CD14-positive monocyte (primary cell): ENCODE results near the gene ATP2B1. TPM values are rescaled to one million over a fixed set of nuclear protein-coding genes. Genes with fewer than 3 reads are reported as not detected.

Source experiments
- DNase-seq, 3 donors: peaks; one replicate each; pipeline ENCODE4 v3.0.0-alpha.2; 2011 to 2022
- H2AFZ ChIP-seq: 2 replicates; pipeline ENCODE4 v1.6.0; 2012; ENCODE audit warnings: mild to moderate bottlenecking, low read depth, low read length, inconsistent platforms; ENCODE audit not compliant: insufficient read depth, poor library complexity, severe bottlenecking
- H3K27ac ChIP-seq, 2 donors: 1 replicate in 1 of 2; 2 replicates in 1 of 2; pipeline ENCODE4 v1.5.1; 2012 to 2013; ENCODE audit warnings: low read length in 2 of 2, control low read depth in 1 of 2, inconsistent platforms in 1 of 2, low read depth in 1 of 2, mild to moderate bottlenecking in 1 of 2
- H3K27me3 ChIP-seq, 2 donors: one replicate each; pipeline versions ENCODE4 v1.6.0 to v1.6.1; 2011 to 2013; ENCODE audit warnings: low read length in 2 of 2; ENCODE audit not compliant: control insufficient read depth in 2 of 2, insufficient read depth in 2 of 2
- H3K36me3 ChIP-seq, 2 donors: replicated peaks in 1 of 2; 1 replicate in 1 of 2; 2 replicates in 1 of 2; pipeline versions ENCODE4 v1.5.1 to v1.6.1; 2012 to 2013; ENCODE audit warnings: low read length in 2 of 2, control low read depth in 1 of 2, inconsistent platforms in 1 of 2, mild to moderate bottlenecking in 1 of 2; ENCODE audit not compliant: insufficient read depth in 2 of 2, control insufficient read depth in 1 of 2
- H3K4me1 ChIP-seq, 2 donors: 1 replicate in 1 of 2; 2 replicates in 1 of 2; pipeline versions ENCODE4 v1.5.1 to v1.6.1; 2012 to 2013; ENCODE audit warnings: low read length in 2 of 2, control low read depth in 1 of 2, inconsistent platforms in 1 of 2, mild to moderate bottlenecking in 1 of 2, moderate library complexity in 1 of 2; ENCODE audit not compliant: insufficient read depth in 2 of 2, control insufficient read depth in 1 of 2
- H3K4me2 ChIP-seq: replicated peaks from 2 replicates; pipeline ENCODE3; 2012; ENCODE audit warnings: low read length, moderate library complexity, mild to moderate bottlenecking; ENCODE audit not compliant: poor library complexity, severe bottlenecking; ENCODE audit errors: extremely low read depth
- H3K4me3 ChIP-seq, 3 experiments: fragments of 200-600 bp in 1 of 3; sonication (generic) in 1 of 3; replicated peaks in 1 of 3; 1 replicate in 2 of 3; 2 replicates in 1 of 3; pipeline ENCODE4 v1.5.1; 2011 to 2013; ENCODE audit warnings: low read length in 3 of 3, mild to moderate bottlenecking in 3 of 3, control low read depth in 2 of 3, low read depth in 2 of 3, inconsistent platforms in 1 of 3, moderate library complexity in 1 of 3
- H3K79me2 ChIP-seq: 2 replicates; pipeline ENCODE4 v1.6.0; 2012; ENCODE audit warnings: mild to moderate bottlenecking, control low read depth, inconsistent platforms, low read length, moderate library complexity; ENCODE audit not compliant: insufficient read depth
- H3K9ac ChIP-seq: 2 replicates; pipeline ENCODE4 v1.6.0; 2017; ENCODE audit warnings: low read length, mild to moderate bottlenecking; ENCODE audit not compliant: insufficient read depth, poor library complexity, severe bottlenecking
- H3K9me3 ChIP-seq, 2 donors: replicated peaks in 1 of 2; 1 replicate in 1 of 2; 2 replicates in 1 of 2; pipeline versions ENCODE4 v1.5.1 to v1.6.1; 2012 to 2013; ENCODE audit warnings: low read length in 2 of 2, control low read depth in 1 of 2; ENCODE audit not compliant: control insufficient read depth in 1 of 2, insufficient read depth in 1 of 2
- H4K20me1 ChIP-seq: 2 replicates; pipeline ENCODE4 v1.6.0; 2012; ENCODE audit warnings: mild to moderate bottlenecking, low read length, control low read depth, moderate library complexity; ENCODE audit not compliant: insufficient read depth
- H3K27ac Mint-ChIP-seq, 7 donors: one replicate each; pipeline ENCODE4 v1.8.0; 2020; ENCODE audit warnings: mild to moderate bottlenecking in 7 of 7, mixed read lengths in 7 of 7, moderate library complexity in 6 of 7, inconsistent platforms in 2 of 7
- H3K27me3 Mint-ChIP-seq, 3 donors: one replicate each; pipeline ENCODE4 v1.8.0; 2021 to 2022; ENCODE audit warnings: low read depth in 3 of 3, mild to moderate bottlenecking in 3 of 3, mixed read lengths in 3 of 3, moderate library complexity in 3 of 3, inconsistent platforms in 1 of 3
- H3K36me3 Mint-ChIP-seq, 2 donors: one replicate each; pipeline ENCODE4 v1.8.0; 2020; ENCODE audit warnings: mixed read lengths in 2 of 2, inconsistent platforms in 1 of 2, mild to moderate bottlenecking in 1 of 2
- H3K4me1 Mint-ChIP-seq: one replicate; pipeline ENCODE4 v1.8.0; 2020; ENCODE audit warnings: mild to moderate bottlenecking, mixed read lengths
- H3K4me3 Mint-ChIP-seq, 2 donors: one replicate each; pipeline ENCODE4 v1.8.0; 2020; ENCODE audit warnings: mild to moderate bottlenecking in 2 of 2, mixed read lengths in 2 of 2, moderate library complexity in 1 of 2
- H3K9me3 Mint-ChIP-seq, 7 donors: one replicate each; pipeline ENCODE4 v1.8.0; 2020 to 2022; ENCODE audit warnings: mixed read lengths in 7 of 7, mild to moderate bottlenecking in 6 of 7, moderate library complexity in 6 of 7, inconsistent platforms in 2 of 7
- CTCF ChIP-seq: fragments of 200-600 bp; IDR thresholded peaks from one replicate; pipeline ENCODE4 v1.8.0; 2022; ENCODE audit warnings: antibody characterized with exemption, mild to moderate bottlenecking
- WGBS: methylation state at CpG from one replicate; pipeline ENCODE4 v1.1.5; 2013; ENCODE audit warnings: missing lambda C conversion rate; ENCODE audit not compliant: insufficient coverage; 5-methylcytosine and 5-hydroxymethylcytosine counted together
- intact Hi-C, 2 donors: fragments of 100-400 bp; cut with micrococcal nuclease; formaldehyde crosslinking; loops; one replicate each; pipeline versions ENCODE4 v1.15.0 to v1.15.1; 2023
- polyA plus RNA-seq, 3 donors: library from polyadenylated mRNA; depleted of rRNA in 1 of 3; unstranded in 2 of 3; stranded (reverse) in 1 of 3; fragments of 300-500 nt in 2 of 3; fragments of >200 nt in 1 of 3; fragmentation: Illumina TruSeq in 2 of 3; gene quantifications; 1 replicate in 2 of 3; 2 replicates in 1 of 3; pipeline ENCODE4 v1.2.3, GENCODE V29; 2012 to 2021

ATP2B1 gene
- polyA plus RNA-seq, 3 donors, result 35.9 to 59.3 (median 53.9) TPM

DNA sequence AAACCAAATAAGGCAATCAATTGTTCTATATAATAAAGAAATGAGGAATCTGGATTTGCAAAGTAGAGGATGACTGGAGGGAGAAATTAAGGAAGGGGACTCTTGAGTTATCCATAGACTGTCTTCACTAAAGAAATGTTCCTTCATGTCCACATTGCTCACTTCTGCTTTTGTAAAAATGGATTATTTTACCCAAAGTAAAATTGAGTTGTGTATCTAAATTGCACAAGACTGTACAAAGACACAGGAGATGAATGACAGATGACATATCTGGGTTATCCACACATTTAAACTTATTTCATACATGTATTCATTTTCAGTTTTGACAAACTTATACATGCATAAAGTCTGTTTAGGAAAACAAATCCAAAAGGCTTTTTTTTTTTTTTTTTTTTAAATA lies 11.3 kb downstream of the ATP2B1 start:
- H3K9me3 Mint-ChIP-seq, result no peaks in the 10 kb centered on the region
- no peak overlapping the region for H2AFZ ChIP-seq
- no peak for TF ChIP-seq CTCF
- peaks cover 35% of the 10 kb centered on the region for H3K4me1 Mint-ChIP-seq
- intact Hi-C loops, result no loop called here
- peaks cover 99% of the 10 kb centered on the region for H3K79me2 ChIP-seq
- no peaks in the 10 kb centered on the region for H3K27me3 Mint-ChIP-seq
- H3K4me2 ChIP-seq, result no peak overlapping the region
- peaks cover 100% of the 10 kb centered on the region for H4K20me1 ChIP-seq
- H3K36me3 Mint-ChIP-seq, result peaks cover 49 to 50% of the 10 kb centered on the region in 2 donors
- no peaks in the 10 kb centered on the region for H3K9me3 ChIP-seq
- no peak overlapping the region for H3K27ac ChIP-seq
- no peak overlapping the region for H3K4me3 ChIP-seq
- peak overlapping the region in 1 of 2 donors; percentile 31 for H3K4me3 Mint-ChIP-seq
- H3K27ac Mint-ChIP-seq, result peak overlapping the region in 6 of 7 donors; percentile 35 to 66 (median 52)
- peak; percentile 37 to 57 (median 38) for DNase-seq
- H3K4me1 ChIP-seq, result peaks cover 10 to 15% of the 10 kb centered on the region in 2 donors
- no peak overlapping the region for H3K9ac ChIP-seq
- H3K27me3 ChIP-seq, result no peaks in the 10 kb centered on the region
- no peaks in the 10 kb centered on the region for H3K36me3 ChIP-seq

DNA sequence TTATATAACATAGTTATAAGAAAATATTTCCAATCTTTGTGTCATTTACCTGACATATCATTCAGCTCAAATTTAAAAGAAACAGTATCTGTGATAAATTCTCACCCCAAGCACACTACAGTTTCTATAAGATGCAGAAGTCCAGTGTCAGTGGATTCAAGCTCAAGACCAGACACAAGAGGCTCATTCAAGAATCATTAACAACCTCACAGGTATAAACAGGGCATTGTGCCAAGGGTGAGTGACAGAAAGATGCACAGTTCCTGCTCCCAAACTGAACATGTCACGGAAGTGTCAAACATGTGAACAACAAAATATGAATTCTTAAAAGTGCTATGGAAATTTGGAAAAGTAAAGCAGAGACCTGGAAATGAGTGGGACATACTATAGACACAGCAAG lies 12.8 kb downstream of the ATP2B1 start:
- H3K27me3 ChIP-seq, result no peaks in the 10 kb centered on the region
- no peaks in the 10 kb centered on the region for H3K36me3 ChIP-seq
- no peak overlapping the region for H3K9ac ChIP-seq
- Mint-ChIP-seq H3K36me3 (peaks cover 37 to 38% of the 10 kb centered on the region in 2 donors), H3K4me3 (no peak overlapping the region), H3K4me1 (peaks cover 29% of the 10 kb centered on the region), H3K27me3 (no peaks in the 10 kb centered on the region), H3K9me3 (no peaks in the 10 kb centered on the region), H3K27ac (peak overlapping the region in 1 of 7 donors; percentile 60)
- no peak overlapping the region for H3K4me3 ChIP-seq
- H3K9me3 ChIP-seq, result no peaks in the 10 kb centered on the region
- no peak overlapping the region for H3K27ac ChIP-seq
- no peak overlapping the region for H3K4me2 ChIP-seq
- DNase-seq, result no peak
- peaks cover 99% of the 10 kb centered on the region for H3K79me2 ChIP-seq
- peaks cover 100% of the 10 kb centered on the region for H4K20me1 ChIP-seq
- no peak for TF ChIP-seq CTCF
- no peak overlapping the region for H2AFZ ChIP-seq
- intact Hi-C loops, result no loop called here
- 83% methylated on average over 1 of the region's 1 CpG for WGBS
- H3K4me1 ChIP-seq, result peaks cover 10 to 15% of the 10 kb centered on the region in 2 donors
